ENCODE results near the gene ACTRT2. TPM values are rescaled to one million over a fixed set of nuclear protein-coding genes. Genes with fewer than 3 reads are reported as not detected.

Gene ACTRT2
- total RNA-seq, 1 experiment from 2014 or later: not detected

DNA sequence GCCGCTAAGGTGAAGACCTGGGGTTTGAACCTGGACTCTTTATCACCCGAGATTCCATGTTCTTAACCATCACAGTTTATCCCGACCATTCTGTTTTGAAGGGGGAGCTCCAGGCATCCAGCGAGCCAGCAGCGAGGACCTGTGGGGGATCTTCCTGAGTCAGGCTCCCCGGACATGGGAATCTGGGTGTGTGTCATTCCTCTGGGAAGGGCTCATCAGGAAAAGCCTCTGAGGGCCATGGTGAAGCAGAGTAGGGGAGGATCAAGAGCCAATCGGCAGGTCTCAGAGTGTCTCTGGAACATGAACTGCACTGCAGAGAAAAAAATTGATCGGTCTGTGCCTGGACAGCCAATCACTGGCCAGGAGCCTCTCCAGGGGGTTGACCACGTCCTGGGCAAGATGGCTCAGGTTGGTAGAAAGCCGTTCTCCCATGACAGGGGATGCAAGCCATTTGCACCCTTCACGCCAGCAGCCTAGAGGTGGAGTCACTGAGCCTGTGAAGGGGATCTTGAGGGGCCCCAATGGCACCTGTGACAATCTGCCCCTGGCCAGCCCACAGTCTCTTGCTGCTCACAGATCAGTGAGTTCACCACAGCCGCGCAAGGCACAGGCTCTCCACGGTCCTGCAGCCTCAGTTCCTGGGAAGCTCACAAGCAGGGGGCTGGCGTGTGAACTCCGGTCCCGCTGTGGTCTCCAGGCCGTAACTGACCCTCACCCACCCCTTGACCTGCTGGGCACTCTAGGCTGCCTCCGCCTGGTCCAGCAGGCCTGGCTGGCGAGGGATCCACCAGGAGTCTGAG lies 20.4 kb upstream of the ACTRT2 start:
- Histone ChIP-seq H4K5ac (ENCODE audit: insufficient read length, low read depth, low read length) (no peak overlapping the region), H2AK5ac (ENCODE audit: insufficient read length, low read length) (no peak overlapping the region), H2BK15ac (ENCODE audit: low read depth, low read length) (no peak overlapping the region), H3K79me2 (ENCODE audit: insufficient read depth, low read length) (no peaks in the 10 kb centered on the region), H4K20me1 (ENCODE audit: control insufficient read depth, insufficient read depth, insufficient read length) (no peaks in the 10 kb centered on the region), H3K4me1 (ENCODE audit: insufficient read depth, low read length) (no peaks in the 10 kb centered on the region), H3K18ac (ENCODE audit: insufficient read length, low read depth, low read length) (no peak overlapping the region), H3T11ph (ENCODE audit: low read length) (no peak overlapping the region), H3K4me2 (ENCODE audit: insufficient read depth, insufficient read length, low read length) (no peak overlapping the region), H2BK20ac (ENCODE audit: low read depth, low read length, poor library complexity, severe bottlenecking) (no peak overlapping the region), H3K23ac (ENCODE audit: insufficient read length, low read depth, low read length) (no peak overlapping the region), H3K56ac (ENCODE audit: insufficient read length, low read depth, low read length) (no peak overlapping the region), H3K9ac (ENCODE audit: extremely low read depth, insufficient read length, low read length) (no peak overlapping the region), H3K27ac (ENCODE audit: insufficient read length, low read depth, low read length) (no peak overlapping the region), H3K79me1 (ENCODE audit: insufficient read depth, low read depth, low read length, poor library complexity, severe bottlenecking) (no peaks in the 10 kb centered on the region), H2BK120ac (ENCODE audit: low read depth, low read length, poor library complexity, severe bottlenecking) (no peak overlapping the region), H3K4ac (ENCODE audit: low read depth, low read length) (no peak overlapping the region), H3K14ac (ENCODE audit: insufficient read depth, low read length) (no peak overlapping the region), H4K91ac (ENCODE audit: insufficient read length, low read depth, low read length) (no peak overlapping the region), H2BK5ac (ENCODE audit: insufficient read length, low read length) (no peak overlapping the region), H3K27me3 (ENCODE audit: insufficient read depth, low read length) (no peaks in the 10 kb centered on the region), H3K23me2 (ENCODE audit: insufficient read length, low read depth, low read length, poor library complexity, severe bottlenecking) (peaks cover 3% of the 10 kb centered on the region), H3K9me3 (ENCODE audit: control insufficient read depth, low read depth, low read length) (peaks cover 76% of the 10 kb centered on the region), H2AFZ (ENCODE audit: low read length) (no peak overlapping the region), H4K8ac (replicated peaks; ENCODE audit: insufficient read length, low read depth, low read length) (no peak overlapping the region), H2BK12ac (ENCODE audit: insufficient read length, low read depth, low read length) (no peak overlapping the region)
- Mint-ChIP-seq H3K4me1 (no peaks in the 10 kb centered on the region), H3K36me3 (ENCODE audit: insufficient read depth in 1 of 3, low read depth in 3 of 3) (peaks cover 0 to 22% (median 0%) of the 10 kb centered on the region in 3 experiments; a peak in 2 of 7 replicates), H3K4me3 (no peak overlapping the region), H3K27ac (no peak overlapping the region), H3K9me3 (peaks cover 7 to 86% of the 10 kb centered on the region in 2 experiments), H3K27me3 (ENCODE audit: low read depth) (peaks cover 4% of the 10 kb centered on the region)
- no peak for DNase-seq
- TF ChIP-seq, protein P1, sequence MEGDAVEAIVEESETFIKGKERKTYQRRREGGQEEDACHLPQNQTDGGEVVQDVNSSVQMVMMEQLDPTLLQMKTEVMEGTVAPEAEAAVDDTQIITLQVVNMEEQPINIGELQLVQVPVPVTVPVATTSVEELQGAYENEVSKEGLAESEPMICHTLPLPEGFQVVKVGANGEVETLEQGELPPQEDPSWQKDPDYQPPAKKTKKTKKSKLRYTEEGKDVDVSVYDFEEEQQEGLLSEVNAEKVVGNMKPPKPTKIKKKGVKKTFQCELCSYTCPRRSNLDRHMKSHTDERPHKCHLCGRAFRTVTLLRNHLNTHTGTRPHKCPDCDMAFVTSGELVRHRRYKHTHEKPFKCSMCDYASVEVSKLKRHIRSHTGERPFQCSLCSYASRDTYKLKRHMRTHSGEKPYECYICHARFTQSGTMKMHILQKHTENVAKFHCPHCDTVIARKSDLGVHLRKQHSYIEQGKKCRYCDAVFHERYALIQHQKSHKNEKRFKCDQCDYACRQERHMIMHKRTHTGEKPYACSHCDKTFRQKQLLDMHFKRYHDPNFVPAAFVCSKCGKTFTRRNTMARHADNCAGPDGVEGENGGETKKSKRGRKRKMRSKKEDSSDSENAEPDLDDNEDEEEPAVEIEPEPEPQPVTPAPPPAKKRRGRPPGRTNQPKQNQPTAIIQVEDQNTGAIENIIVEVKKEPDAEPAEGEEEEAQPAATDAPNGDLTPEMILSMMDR (conservative IDR thresholded peaks at IDR 0.05): no peak
- no CpG with 5 or more reads among the region's 20 CpGs for WGBS (ENCODE audit: extremely low coverage, insufficient read length, low lambda C conversion rate)
